Gastroesophageal sphincter (tissue), 3 donors: Measurements from ENCODE around the gene XDH.

Experiments used
- CTCF ChIP-seq, 4 experiments: fragments of 200-600 bp in 2 of 4; fragments of 450-650 bp in 2 of 4; sonication (generic) in 1 of 4; IDR thresholded peaks; one replicate each; pipeline ENCODE4 v1.5.1; 2017 to 2019; ENCODE audit warnings: antibody characterized with exemption in 4 of 4, mild to moderate bottlenecking in 2 of 4, moderate library complexity in 2 of 4
- EP300 ChIP-seq: sonication (generic); formaldehyde crosslinking; IDR thresholded peaks from one replicate; pipeline ENCODE4 v1.6.1; 2017; ENCODE audit warnings: antibody characterized with exemption, mild to moderate bottlenecking

- TF ChIP-seq CTCF (IDR thresholded peaks at IDR 0.05), result no peak
- TF ChIP-seq EP300, result no peak
Observed at GRCh38 chr2:31333046-31333445, 81.5 kb downstream of the XDH start.
